H1 (cell line): Measurements from ENCODE around the gene TACSTD2. TPM values are rescaled to one million over a fixed set of nuclear protein-coding genes. Genes with fewer than 3 reads are reported as not detected.

Experiments
- CTCF ChIA-PET: fragments of 300-600 bp; sonication (Branson Sonifier 250); formaldehyde crosslinking; loops from one replicate; lab custom pipeline; 2021; ENCODE audit not compliant: partially characterized antibody; lab: Charles Lee
- POLR2A ChIA-PET: fragments of 300-600 bp; sonication (Branson Sonifier 250); formaldehyde crosslinking; loops from one replicate; lab custom pipeline; 2021; ENCODE audit warnings: inconsistent platforms; ENCODE audit not compliant: partially characterized antibody; lab: Charles Lee
- DNase-seq, 2 experiments: peaks; one replicate each; pipeline versions ENCODE4 v3.0.0 to v3.0.0-alpha.2; 2010 to 2022; ENCODE audit warnings: low spot score in 2 of 2, low read depth in 1 of 2, mixed read lengths in 1 of 2
- FAIRE-seq: peaks from 2 replicates; lab custom pipeline; 2011; peaks lifted over from hg19 to GRCh38; lab: Jason Lieb, UNC
- H2AFZ ChIP-seq: 2 replicates; pipeline ENCODE4 v1.8.1; 2012; ENCODE audit warnings: low read length, inconsistent platforms
- H2AK5ac ChIP-seq: 2 replicates; pipeline ENCODE4 v1.6.1; 2013; ENCODE audit warnings: low read depth, low read length
- H2BK120ac ChIP-seq: replicated peaks from 2 replicates; pipeline ENCODE3; 2013; ENCODE audit warnings: low read depth, low read length, inconsistent platforms
- H2BK12ac ChIP-seq: 2 replicates; pipeline ENCODE4 v1.6.1; 2013; ENCODE audit warnings: low read depth, low read length
- H2BK15ac ChIP-seq: 2 replicates; pipeline ENCODE4 v1.6.1; 2013; ENCODE audit warnings: low read length
- H2BK20ac ChIP-seq: 2 replicates; pipeline ENCODE4 v1.6.1; 2013; ENCODE audit warnings: low read length
- H2BK5ac ChIP-seq: 2 replicates; pipeline ENCODE4 v1.6.1; 2013; ENCODE audit warnings: low read depth, low read length
- H3K14ac ChIP-seq: 2 replicates; pipeline ENCODE4 v1.6.1; 2013; ENCODE audit warnings: inconsistent platforms; ENCODE audit not compliant: insufficient read length
- H3K18ac ChIP-seq: 2 replicates; pipeline ENCODE4 v1.6.1; 2013; ENCODE audit warnings: low read length; ENCODE audit errors: extremely low read depth
- H3K23ac ChIP-seq: 2 replicates; pipeline ENCODE4 v1.6.1; 2013; ENCODE audit warnings: inconsistent platforms; ENCODE audit not compliant: insufficient read length
- H3K23me2 ChIP-seq: 2 replicates; pipeline ENCODE4 v1.6.1; 2013; ENCODE audit warnings: low read depth, low read length
- H3K27ac ChIP-seq: 2 replicates; pipeline ENCODE4 v1.6.1; 2011; ENCODE audit warnings: low read depth, low read length, inconsistent platforms
- H3K27me3 ChIP-seq, 4 experiments: replicated peaks in 1 of 4; 1 replicate in 1 of 4; 2 replicates in 3 of 4; pipeline versions ENCODE4 v1.6.1 to v1.8.1; 2011 to 2013; ENCODE audit warnings: low read length in 3 of 4, mild to moderate bottlenecking in 3 of 4, inconsistent platforms in 2 of 4, mixed read lengths in 2 of 4, moderate library complexity in 1 of 4; ENCODE audit not compliant: control insufficient read depth in 3 of 4, insufficient read depth in 3 of 4; ENCODE audit errors: extremely low read depth in 1 of 4
- H3K36me3 ChIP-seq, 4 experiments: 2 replicates each; pipeline versions ENCODE4 v1.6.1 to v1.8.1; 2011 to 2013; ENCODE audit warnings: mild to moderate bottlenecking in 4 of 4, low read length in 3 of 4, moderate library complexity in 2 of 4, control low read depth in 1 of 4, inconsistent platforms in 1 of 4; ENCODE audit not compliant: insufficient read depth in 4 of 4, control insufficient read depth in 2 of 4
- H3K4ac ChIP-seq: replicated peaks from 2 replicates; pipeline ENCODE3; 2013; ENCODE audit warnings: low read length, low read depth, mixed read lengths, inconsistent platforms; ENCODE audit not compliant: insufficient read length
- H3K4me1 ChIP-seq, 4 experiments: replicated peaks in 1 of 4; 1 replicate in 1 of 4; 2 replicates in 3 of 4; pipeline versions ENCODE4 v1.6.1 to v1.8.1; 2011 to 2013; ENCODE audit warnings: low read length in 3 of 4, inconsistent platforms in 2 of 4, mixed read lengths in 1 of 4; ENCODE audit not compliant: insufficient read depth in 4 of 4, control insufficient read depth in 3 of 4
- H3K4me2 ChIP-seq, 2 experiments: 2 replicates each; pipeline versions ENCODE4 v1.6.1 to v1.8.1; 2011 to 2013; ENCODE audit warnings: low read depth in 2 of 2, low read length in 2 of 2, control low read depth in 1 of 2, inconsistent platforms in 1 of 2, mild to moderate bottlenecking in 1 of 2; ENCODE audit not compliant: insufficient read depth in 1 of 2
- H3K4me3 ChIP-seq, 4 experiments: fragments of 200-600, 300-600 bp in 1 of 4; sonication (generic), shearing (Covaris generic), sonication (Bioruptor Twin) in 1 of 4; 2 replicates each; pipeline versions ENCODE4 v1.5.1 to v1.8.1; 2011 to 2016; ENCODE audit warnings: low read length in 4 of 4, low read depth in 3 of 4, control low read depth in 2 of 4, inconsistent platforms in 2 of 4, mild to moderate bottlenecking in 2 of 4, mixed read lengths in 1 of 4, moderate library complexity in 1 of 4; ENCODE audit not compliant: insufficient read depth in 2 of 4; ENCODE audit errors: extremely low read depth in 1 of 4
- H3K56ac ChIP-seq: replicated peaks from 2 replicates; pipeline ENCODE3; 2013; ENCODE audit warnings: low read depth, mild to moderate bottlenecking, mixed read lengths, low read length, inconsistent platforms; ENCODE audit not compliant: insufficient read length
- H3K79me1 ChIP-seq: 2 replicates; pipeline ENCODE4 v1.6.1; 2013; ENCODE audit warnings: low read depth, low read length, control low read depth
- H3K79me2 ChIP-seq, 2 experiments: 2 replicates each; pipeline versions ENCODE4 v1.6.1 to v1.8.1; 2012 to 2013; ENCODE audit warnings: low read length in 2 of 2, mild to moderate bottlenecking in 2 of 2, inconsistent platforms in 1 of 2; ENCODE audit not compliant: insufficient read depth in 2 of 2, control insufficient read depth in 1 of 2
- H3K9ac ChIP-seq, 4 experiments: replicated peaks in 1 of 4; 1 replicate in 1 of 4; 2 replicates in 3 of 4; pipeline versions ENCODE4 v1.6.1 to v1.8.1; 2011 to 2013; ENCODE audit warnings: low read depth in 3 of 4, low read length in 3 of 4, control low read depth in 2 of 4, mild to moderate bottlenecking in 2 of 4, moderate library complexity in 2 of 4, inconsistent platforms in 1 of 4; ENCODE audit errors: extremely low read depth in 1 of 4
- H3K9me3 ChIP-seq, 2 experiments: 2 replicates each; pipeline versions ENCODE4 v1.6.1 to v1.8.1; 2012 to 2013; ENCODE audit warnings: mild to moderate bottlenecking in 2 of 2, moderate library complexity in 2 of 2, control low read depth in 1 of 2, inconsistent platforms in 1 of 2, low read depth in 1 of 2, low read length in 1 of 2, mixed read lengths in 1 of 2; ENCODE audit not compliant: insufficient read depth in 2 of 2
- H4K20me1 ChIP-seq, 2 experiments: replicated peaks in 1 of 2; 2 replicates each; pipeline versions ENCODE3 to v1.8.1; 2011 to 2013; ENCODE audit warnings: inconsistent platforms in 2 of 2, low read length in 2 of 2, mild to moderate bottlenecking in 1 of 2; ENCODE audit not compliant: insufficient read depth in 2 of 2, control insufficient read depth in 1 of 2
- H4K5ac ChIP-seq: 2 replicates; pipeline ENCODE4 v1.6.1; 2013; ENCODE audit warnings: low read length, low read depth, mixed read lengths, inconsistent platforms; ENCODE audit not compliant: insufficient read length
- H4K8ac ChIP-seq: 2 replicates; pipeline ENCODE4 v1.8.0; 2013; ENCODE audit warnings: mild to moderate bottlenecking, moderate library complexity, low read length, inconsistent platforms; ENCODE audit not compliant: insufficient read depth; ENCODE audit errors: extremely low read depth
- H4K91ac ChIP-seq: replicated peaks from 2 replicates; pipeline ENCODE3; 2013; ENCODE audit warnings: low read length, mixed read lengths, inconsistent platforms; ENCODE audit not compliant: insufficient read length
- CBX5 ChIP-seq: fragments of 300-800, 300-1000 bp; sonication (generic); IDR thresholded peaks from 2 replicates; pipeline ENCODE4 v1.7.1; 2016; ENCODE audit warnings: antibody characterized with exemption, low read length, low read depth
- FOSL1 ChIP-seq: IDR thresholded peaks from 2 replicates; pipeline ENCODE4 v1.6.1; 2011; ENCODE audit warnings: mild to moderate bottlenecking, low read depth, low read length, moderate library complexity; ENCODE audit not compliant: insufficient read depth
- WGBS, 2 experiments: shearing (Covaris generic) in 1 of 2; methylation state at CpG; one replicate each; pipeline versions ENCODE4 v1.1.6 to v1.1.7; 2013 to 2015; ENCODE audit warnings: low lambda C conversion rate in 2 of 2, mixed read lengths in 2 of 2, inconsistent platforms in 1 of 2, low coverage in 1 of 2, missing lambda C conversion rate in 1 of 2; ENCODE audit not compliant: insufficient replicate concordance in 2 of 2, insufficient coverage in 1 of 2, insufficient read length in 1 of 2; ENCODE audit errors: extremely low coverage in 1 of 2, missing lambda C conversion rate in 1 of 2; 5-methylcytosine and 5-hydroxymethylcytosine counted together
- polyA plus RNA-seq, 7 experiments: library from polyadenylated mRNA; depleted of rRNA in 3 of 7; stranded (reverse) in 5 of 7; unstranded in 2 of 7; fragments of >200 nt in 5 of 7; fragments of 200-250 nt in 2 of 7; gene quantifications; 1 replicate in 5 of 7; 2 replicates in 1 of 7; 4 replicates in 1 of 7; pipeline versions ENCODE4 v1.2.1 to v1.2.3, GENCODE V29; 2011 to 2013; ENCODE audit warnings: missing spikeins in 2 of 7, mixed read lengths in 2 of 7
- total RNA-seq: library from RNA; stranded (reverse); fragmentation: NEBNext Ultra II Directional; extraction: Animal tissue kit (Norgen Biotek cat#: 25700); gene quantifications from 2 replicates; pipeline ENCODE4 v1.2.1, GENCODE V29; 2021

TACSTD2 gene
- total and polyA plus RNA-seq, 2 of the 8 experiments (the other 6 are each of a cell fraction or from before 2014, with no cell fraction given), result 0.76 to 0.85 TPM

GRCh38 chr1:58619286-58620054, 42.4 kb upstream of the TACSTD2 start:
- Histone ChIP-seq H2BK12ac (peak overlapping the region; percentile 39; the same call in 1 of the 2 replicates), H2BK20ac (0 out of 2 replicates have a peak overlapping the region, but pooled peaks have one; percentile 29), H4K5ac (no peak overlapping the region), H4K8ac (no peak overlapping the region), H3K79me1 (no peaks in the 10 kb centered on the region), H3K79me2 (no peaks in the 10 kb centered on the region), H3K36me3 (no peaks in the 10 kb centered on the region), H3K4me2 (no peak overlapping the region), H3K4me3 (no peak overlapping the region), H3K56ac (no peak overlapping the region), H2BK120ac (no peak overlapping the region), H4K91ac (no peak overlapping the region), H3K18ac (peak overlapping the region; percentile 56; the same call in 1 of the 2 replicates), H2AK5ac (no peak overlapping the region), H3K4me1 (peaks cover 0 to 11% (median 3%) of the 10 kb centered on the region in 4 experiments; a peak in 5 of 7 replicates), H3K9me3 (peaks cover 0 to 4% of the 10 kb centered on the region in 2 experiments; a peak in 1 of 4 replicates), H2BK5ac (no peak overlapping the region; the same call in 1 of the 2 replicates), H3K14ac (no peak overlapping the region), H3K27me3 (no peaks in the 10 kb centered on the region), H3K4ac (no peak overlapping the region), H4K20me1 (no peaks in the 10 kb centered on the region), H3K27ac (no peak overlapping the region), H3K9ac (no peak overlapping the region), H3K23ac (no peak overlapping the region), H2BK15ac (no peak overlapping the region), H3K23me2 (no peaks in the 10 kb centered on the region), H2AFZ (peak overlapping the region; percentile 54; the same call in 1 of the 2 replicates)
- FAIRE-seq (no peak), DNase-seq (no peak)
- ChIA-PET CTCF (interaction anchor here (1.3 to 3.4 kb wide), 3 partner anchors 20 to 33 kb away, joined by 3 to 13 read pairs (median 5); no protein-coding TSS in a partner anchor), POLR2A (no interaction called here)
- no peak for TF ChIP-seq FOSL1
- no peak for TF ChIP-seq CBX5
- WGBS, 2 experiments, result 86% methylated on average over 5 of the region's 5 CpGs; no CpG with 5 or more reads in 1 of the 2 experiments
